PC-3 (cell line): ENCODE measurements around the gene WDFY4. TPM values are rescaled to one million over a fixed set of nuclear protein-coding genes. Genes with fewer than 3 reads are reported as not detected.

ENCODE experiments used
- ATAC-seq: fragments of 200-7000 bp; cut with Tn5 transposase; 2 replicates; pipeline ENCODE4 v1.9.1; 2020; ENCODE audit warnings: mild to moderate bottlenecking, moderate library complexity
- BruUV-seq: library from RNA; stranded (reverse); fragments of 400-500 nt; replicated peaks from 2 replicates; lab custom pipeline; 2021; lab: Mats Ljungman, UMichigan
- CTCF ChIA-PET: fragments of 300-600 bp; sonication (Branson Sonifier 250); formaldehyde crosslinking; loops from one replicate; lab custom pipeline; 2022; ENCODE audit warnings: antibody characterized with exemption; lab: Charles Lee
- POLR2A ChIA-PET: fragments of 300-600 bp; sonication (Branson Sonifier 250); formaldehyde crosslinking; loops from one replicate; lab custom pipeline; 2022; ENCODE audit warnings: antibody characterized with exemption; ENCODE audit not compliant: unreplicated experiment; lab: Charles Lee
- DNase-seq: peaks from one replicate; pipeline ENCODE4 v3.0.0-alpha.2; 2015
- H2AFZ ChIP-seq: fragments of 300-600 bp; sonication (generic); 2 replicates; pipeline ENCODE4 v1.6.0; 2016; ENCODE audit warnings: antibody characterized with exemption, low read length
- H3F3A ChIP-seq: fragments of 300-600 bp; sonication (generic); one replicate; pipeline ENCODE4 v1.6.0; 2017; ENCODE audit warnings: antibody characterized with exemption, low read length, control low read depth, mild to moderate bottlenecking; ENCODE audit not compliant: unreplicated experiment
- H3K27ac ChIP-seq: fragments of 300-600 bp; sonication (generic); 2 replicates; pipeline ENCODE4 v1.5.1; 2016; ENCODE audit warnings: mild to moderate bottlenecking, low read length
- H3K27me3 ChIP-seq: fragments of 300-600 bp; sonication (generic); 2 replicates; pipeline ENCODE4 v1.6.1; 2016; ENCODE audit warnings: low read length, mixed read lengths
- H3K36me3 ChIP-seq: fragments of 300-600 bp; sonication (generic); 2 replicates; pipeline ENCODE4 v1.6.1; 2016; ENCODE audit warnings: low read depth, mixed run types, low read length, mixed read lengths
- H3K4me1 ChIP-seq: fragments of 300-600 bp; sonication (generic); 2 replicates; pipeline ENCODE4 v1.5.1; 2016; ENCODE audit warnings: low read length; ENCODE audit not compliant: insufficient read depth
- H3K4me2 ChIP-seq: fragments of 300-600 bp; sonication (generic); 2 replicates; pipeline ENCODE4 v1.6.0; 2016; ENCODE audit warnings: low read length
- H3K4me3 ChIP-seq: fragments of 300-600 bp; sonication (generic); 2 replicates; pipeline ENCODE4 v1.5.1; 2016; ENCODE audit warnings: mild to moderate bottlenecking, low read length, mixed read lengths
- H3K79me2 ChIP-seq: fragments of 300-600 bp; sonication (generic); 2 replicates; pipeline ENCODE4 v1.6.1; 2017; ENCODE audit warnings: low read length, mixed read lengths
- H3K9ac ChIP-seq: fragments of 300-600 bp; sonication (generic); 2 replicates; pipeline ENCODE4 v1.6.0; 2016; ENCODE audit warnings: mild to moderate bottlenecking, low read length
- H3K9me2 ChIP-seq: fragments of 300-600 bp; sonication (generic); replicated peaks from 2 replicates; pipeline ENCODE4 v1.6.1; 2016; ENCODE audit warnings: mixed run types, low read length, mixed read lengths
- H3K9me3 ChIP-seq: fragments of 300-600 bp; sonication (generic); 2 replicates; pipeline ENCODE4 v1.6.1; 2016; ENCODE audit warnings: low read length, mixed read lengths
- H4K20me1 ChIP-seq: fragments of 300-600 bp; sonication (generic); 2 replicates; pipeline ENCODE4 v1.6.1; 2016; ENCODE audit warnings: low read length, mixed read lengths
- EZH2 ChIP-seq: fragments of 300-600 bp; sonication (generic); IDR thresholded peaks from one replicate; pipeline ENCODE4 v1.6.1; 2017; ENCODE audit warnings: antibody characterized with exemption, mild to moderate bottlenecking, low read length; ENCODE audit not compliant: unreplicated experiment
- EZH2phosphoT487 ChIP-seq: fragments of 300-600 bp; sonication (generic); IDR thresholded peaks from 2 replicates; pipeline ENCODE4 v1.6.1; 2018; ENCODE audit warnings: mild to moderate bottlenecking, antibody characterized with exemption, low read length, borderline replicate concordance
- intact Hi-C: fragments of 100-400 bp; cut with micrococcal nuclease; formaldehyde crosslinking; loops from 2 replicates; pipeline ENCODE4 v1.9.0; 2023
- total RNA-seq: library from RNA; depleted of rRNA; stranded (reverse); fragments of >200 nt; gene quantifications from 2 replicates; pipeline ENCODE4 v1.2.3, GENCODE V29; 2014
- TF ChIP-seq, protein P1 (sequence below): fragments of 300-600 bp; sonication (generic); conservative IDR thresholded peaks from 2 replicates; pipeline ENCODE4 v1.5.1; 2017; ENCODE audit warnings: antibody characterized with exemption, low read depth, mild to moderate bottlenecking, low read length

WDFY4 gene
- total RNA-seq, 1 experiment from 2014 or later, result not detected

DNA sequence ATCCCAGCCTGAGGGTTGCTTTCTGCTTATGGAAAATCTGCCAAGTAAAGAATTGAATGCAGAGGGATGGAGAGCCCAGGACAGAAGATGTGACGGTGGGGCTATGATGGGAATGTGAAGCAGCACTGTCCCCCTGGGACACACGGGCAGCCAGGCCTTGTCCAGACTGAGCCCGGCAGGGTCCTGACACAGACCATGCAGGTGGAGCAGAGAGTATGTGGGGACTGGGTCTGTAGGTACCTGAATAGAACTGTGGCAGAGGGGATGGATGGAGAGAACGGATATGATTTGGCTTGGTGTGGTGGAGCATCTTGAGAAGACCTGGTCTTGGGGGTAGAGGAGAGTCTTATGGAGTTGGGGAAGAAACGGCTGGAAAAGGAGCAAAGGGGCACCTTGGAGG is 255.7 kb downstream of the WDFY4 start:
- no peak overlapping the region for H3K4me3 ChIP-seq
- intact Hi-C loops, result no loop called here
- no peaks in the 10 kb centered on the region for H3K9me3 ChIP-seq
- no peaks in the 10 kb centered on the region for H3K9me2 ChIP-seq
- H3K79me2 ChIP-seq, result no peaks in the 10 kb centered on the region
- H2AFZ ChIP-seq, result no peak overlapping the region
- no peaks in the 10 kb centered on the region for H3K4me1 ChIP-seq
- DNase-seq (no peak), ATAC-seq (no peak)
- CTCF ChIA-PET, result no interaction called here
- no TSS peak for BruUV-seq
- peaks cover 82% of the 10 kb centered on the region for H3K27me3 ChIP-seq
- no peak overlapping the region for H3K9ac ChIP-seq
- H3K4me2 ChIP-seq, result no peak overlapping the region
- POLR2A ChIA-PET, result no interaction called here
- no peaks in the 10 kb centered on the region for H4K20me1 ChIP-seq
- no peak for TF ChIP-seq EZH2phosphoT487
- TF ChIP-seq EZH2, result no peak
- H3K36me3 ChIP-seq, result no peaks in the 10 kb centered on the region
- no peak overlapping the region for H3K27ac ChIP-seq
- no peaks in the 10 kb centered on the region for H3F3A ChIP-seq

DNA sequence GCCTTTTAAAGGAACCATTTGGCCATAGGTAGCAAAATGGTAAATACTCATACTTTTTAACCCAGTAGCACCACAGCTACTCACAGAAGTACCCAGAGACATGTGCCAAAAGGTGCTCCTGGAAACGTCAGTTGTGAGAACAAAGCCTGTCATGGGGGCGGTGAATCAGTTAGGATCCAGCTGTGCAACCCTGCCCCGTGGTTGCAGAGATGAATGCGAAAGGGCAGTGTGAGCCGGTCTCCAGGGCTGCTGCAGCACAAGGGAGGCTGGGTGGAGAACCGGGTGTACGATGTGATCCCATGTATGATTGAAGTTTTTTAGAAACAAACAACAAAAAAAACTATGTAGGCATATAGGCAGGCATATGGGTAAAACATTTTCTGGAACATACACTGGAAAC is 256.3 kb downstream of the WDFY4 start:
- CTCF ChIA-PET, result no interaction called here
- ATAC-seq (no peak), DNase-seq (no peak)
- H4K20me1 ChIP-seq, result no peaks in the 10 kb centered on the region
- TF ChIP-seq EZH2phosphoT487 (no peak), EZH2 (no peak)
- H3K4me1 ChIP-seq, result no peaks in the 10 kb centered on the region
- no peak overlapping the region for H3K9ac ChIP-seq
- no peak overlapping the region for H3K4me3 ChIP-seq
- intact Hi-C loops, result no loop called here
- POLR2A ChIA-PET, result no interaction called here
- no peaks in the 10 kb centered on the region for H3K9me3 ChIP-seq
- no TSS peak for BruUV-seq
- no peak overlapping the region for H3K27ac ChIP-seq
- no peaks in the 10 kb centered on the region for H3K79me2 ChIP-seq
- no peak overlapping the region for H2AFZ ChIP-seq
- H3K4me2 ChIP-seq, result no peak overlapping the region
- no peaks in the 10 kb centered on the region for H3F3A ChIP-seq
- H3K9me2 ChIP-seq, result no peaks in the 10 kb centered on the region
- peaks cover 84% of the 10 kb centered on the region for H3K27me3 ChIP-seq
- no peaks in the 10 kb centered on the region for H3K36me3 ChIP-seq

DNA sequence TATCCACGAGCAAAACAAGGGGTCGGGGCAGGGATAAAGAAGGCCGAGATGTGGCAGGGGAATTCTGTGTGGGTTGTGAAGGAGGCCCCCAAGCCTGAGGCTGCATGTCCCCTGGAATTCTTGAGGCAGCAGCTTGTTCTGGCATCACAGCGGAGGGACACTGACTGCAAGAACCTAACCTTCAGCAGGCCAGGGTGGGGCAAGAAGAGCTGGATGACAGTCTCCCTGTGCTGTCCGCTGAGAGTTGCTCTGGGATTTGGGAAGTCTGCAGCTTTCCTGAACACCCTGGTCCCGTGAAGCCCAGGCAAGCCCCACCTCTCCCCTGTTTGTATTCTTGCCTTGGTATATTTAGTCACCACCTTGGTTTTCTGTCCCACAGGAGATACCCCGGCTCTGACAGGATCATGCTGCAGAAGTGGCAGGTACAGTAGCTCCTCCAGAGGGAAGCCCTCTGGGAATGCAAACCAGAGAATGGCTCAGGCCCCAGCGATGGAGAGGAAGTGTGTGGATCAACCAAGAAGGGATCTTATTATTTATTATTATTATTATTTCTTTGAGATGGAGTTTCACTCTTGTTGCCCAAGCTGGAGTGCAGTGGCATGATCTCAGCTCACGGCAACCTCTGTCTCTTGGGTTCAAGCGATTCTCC is 256.9 kb downstream of the WDFY4 start:
- Histone ChIP-seq H2AFZ (no peak overlapping the region), H3K4me2 (no peak overlapping the region), H3K27ac (no peak overlapping the region), H3K79me2 (no peaks in the 10 kb centered on the region), H3K9me3 (no peaks in the 10 kb centered on the region), H3K9me2 (no peaks in the 10 kb centered on the region), H3K4me3 (no peak overlapping the region), H3F3A (no peaks in the 10 kb centered on the region), H3K27me3 (peaks cover 89% of the 10 kb centered on the region), H3K9ac (no peak overlapping the region), H3K4me1 (no peaks in the 10 kb centered on the region), H4K20me1 (no peaks in the 10 kb centered on the region), H3K36me3 (no peaks in the 10 kb centered on the region)
- no peak for ATAC-seq
- intact Hi-C loops, result no loop called here
- ChIA-PET CTCF (no interaction called here), POLR2A (no interaction called here)
- TF ChIP-seq EZH2 (no peak), EZH2phosphoT487 (no peak)
- TF ChIP-seq, protein P1, sequence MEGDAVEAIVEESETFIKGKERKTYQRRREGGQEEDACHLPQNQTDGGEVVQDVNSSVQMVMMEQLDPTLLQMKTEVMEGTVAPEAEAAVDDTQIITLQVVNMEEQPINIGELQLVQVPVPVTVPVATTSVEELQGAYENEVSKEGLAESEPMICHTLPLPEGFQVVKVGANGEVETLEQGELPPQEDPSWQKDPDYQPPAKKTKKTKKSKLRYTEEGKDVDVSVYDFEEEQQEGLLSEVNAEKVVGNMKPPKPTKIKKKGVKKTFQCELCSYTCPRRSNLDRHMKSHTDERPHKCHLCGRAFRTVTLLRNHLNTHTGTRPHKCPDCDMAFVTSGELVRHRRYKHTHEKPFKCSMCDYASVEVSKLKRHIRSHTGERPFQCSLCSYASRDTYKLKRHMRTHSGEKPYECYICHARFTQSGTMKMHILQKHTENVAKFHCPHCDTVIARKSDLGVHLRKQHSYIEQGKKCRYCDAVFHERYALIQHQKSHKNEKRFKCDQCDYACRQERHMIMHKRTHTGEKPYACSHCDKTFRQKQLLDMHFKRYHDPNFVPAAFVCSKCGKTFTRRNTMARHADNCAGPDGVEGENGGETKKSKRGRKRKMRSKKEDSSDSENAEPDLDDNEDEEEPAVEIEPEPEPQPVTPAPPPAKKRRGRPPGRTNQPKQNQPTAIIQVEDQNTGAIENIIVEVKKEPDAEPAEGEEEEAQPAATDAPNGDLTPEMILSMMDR, result no peak
- no peak for DNase-seq
- BruUV-seq, result no TSS peak
